ENCODE data around the gene ZDHHC14.

GRCh38 chr6:157492741-157493140 lies 111.8 kb downstream of the ZDHHC14 start:
- TF ChIP-seq CTCF (IDR thresholded peaks at IDR 0.05; ENCODE audit: low read length) (no peak), EZH2 (optimal IDR thresholded peaks at IDR 0.05; ENCODE audit: low read depth, low read length) (no peak)
